ENCODE results near the gene SYT1.

DNA sequence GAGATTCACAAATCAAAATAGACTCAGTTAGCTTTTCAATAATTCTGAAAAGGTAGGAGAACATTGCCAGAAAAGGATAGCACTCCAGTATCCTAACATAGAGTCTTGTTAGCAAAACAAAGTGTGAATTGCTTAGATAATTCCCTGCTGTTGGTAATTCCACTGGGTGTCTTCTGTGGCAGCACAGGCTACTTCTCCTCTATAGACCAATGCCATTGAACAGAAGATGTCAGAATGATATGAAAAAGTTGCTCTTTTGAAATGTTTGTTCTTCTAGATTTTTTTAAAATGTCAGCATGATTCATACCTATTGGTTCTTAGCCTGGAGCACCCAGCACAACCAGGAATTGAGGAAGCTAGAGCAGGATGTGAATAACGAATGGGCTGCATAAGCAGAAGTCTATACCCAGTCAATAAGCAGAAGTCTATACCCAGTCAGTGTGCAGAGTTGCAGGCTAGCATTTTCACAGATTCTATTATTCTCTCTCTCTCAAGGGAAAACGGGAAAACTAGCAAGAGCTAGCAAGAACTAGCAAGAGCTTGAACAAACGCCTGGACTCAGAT, 112.8 kb downstream of the SYT1 start:
- TF ChIP-seq, protein P1, sequence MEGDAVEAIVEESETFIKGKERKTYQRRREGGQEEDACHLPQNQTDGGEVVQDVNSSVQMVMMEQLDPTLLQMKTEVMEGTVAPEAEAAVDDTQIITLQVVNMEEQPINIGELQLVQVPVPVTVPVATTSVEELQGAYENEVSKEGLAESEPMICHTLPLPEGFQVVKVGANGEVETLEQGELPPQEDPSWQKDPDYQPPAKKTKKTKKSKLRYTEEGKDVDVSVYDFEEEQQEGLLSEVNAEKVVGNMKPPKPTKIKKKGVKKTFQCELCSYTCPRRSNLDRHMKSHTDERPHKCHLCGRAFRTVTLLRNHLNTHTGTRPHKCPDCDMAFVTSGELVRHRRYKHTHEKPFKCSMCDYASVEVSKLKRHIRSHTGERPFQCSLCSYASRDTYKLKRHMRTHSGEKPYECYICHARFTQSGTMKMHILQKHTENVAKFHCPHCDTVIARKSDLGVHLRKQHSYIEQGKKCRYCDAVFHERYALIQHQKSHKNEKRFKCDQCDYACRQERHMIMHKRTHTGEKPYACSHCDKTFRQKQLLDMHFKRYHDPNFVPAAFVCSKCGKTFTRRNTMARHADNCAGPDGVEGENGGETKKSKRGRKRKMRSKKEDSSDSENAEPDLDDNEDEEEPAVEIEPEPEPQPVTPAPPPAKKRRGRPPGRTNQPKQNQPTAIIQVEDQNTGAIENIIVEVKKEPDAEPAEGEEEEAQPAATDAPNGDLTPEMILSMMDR (IDR thresholded peaks at IDR 0.05 in 8 of 11, conservative IDR thresholded peaks at IDR 0.05 in 3 of 11) = no peak
- TF ChIP-seq POLR2AphosphoS5 (IDR thresholded peaks at IDR 0.05) = no peak
- no peak for TF ChIP-seq POLR2A (IDR thresholded peaks at IDR 0.05)
